CD14-positive monocyte (primary cell): ENCODE measurements around the gene PKN3. TPM values are rescaled to one million over a fixed set of nuclear protein-coding genes. Genes with fewer than 3 reads are reported as not detected.
A peak's percentile ranks its signal among the peaks of the same experiment; 100 is the strongest.

Experiments
- DNase-seq, 3 donors: peaks; one replicate each; pipeline ENCODE4 v3.0.0-alpha.2; 2011 to 2022
- H2AFZ ChIP-seq: 2 replicates; pipeline ENCODE4 v1.6.0; 2012; ENCODE audit warnings: mild to moderate bottlenecking, low read depth, low read length, inconsistent platforms; ENCODE audit not compliant: insufficient read depth, poor library complexity, severe bottlenecking
- H3K27ac ChIP-seq, 2 donors: 1 replicate in 1 of 2; 2 replicates in 1 of 2; pipeline ENCODE4 v1.5.1; 2012 to 2013; ENCODE audit warnings: low read length in 2 of 2, control low read depth in 1 of 2, inconsistent platforms in 1 of 2, low read depth in 1 of 2, mild to moderate bottlenecking in 1 of 2
- H3K27me3 ChIP-seq, 2 donors: one replicate each; pipeline versions ENCODE4 v1.6.0 to v1.6.1; 2011 to 2013; ENCODE audit warnings: low read length in 2 of 2; ENCODE audit not compliant: control insufficient read depth in 2 of 2, insufficient read depth in 2 of 2
- H3K36me3 ChIP-seq, 2 donors: replicated peaks in 1 of 2; 1 replicate in 1 of 2; 2 replicates in 1 of 2; pipeline versions ENCODE4 v1.5.1 to v1.6.1; 2012 to 2013; ENCODE audit warnings: low read length in 2 of 2, control low read depth in 1 of 2, inconsistent platforms in 1 of 2, mild to moderate bottlenecking in 1 of 2; ENCODE audit not compliant: insufficient read depth in 2 of 2, control insufficient read depth in 1 of 2
- H3K4me1 ChIP-seq, 2 donors: 1 replicate in 1 of 2; 2 replicates in 1 of 2; pipeline versions ENCODE4 v1.5.1 to v1.6.1; 2012 to 2013; ENCODE audit warnings: low read length in 2 of 2, control low read depth in 1 of 2, inconsistent platforms in 1 of 2, mild to moderate bottlenecking in 1 of 2, moderate library complexity in 1 of 2; ENCODE audit not compliant: insufficient read depth in 2 of 2, control insufficient read depth in 1 of 2
- H3K4me2 ChIP-seq: replicated peaks from 2 replicates; pipeline ENCODE3; 2012; ENCODE audit warnings: low read length, moderate library complexity, mild to moderate bottlenecking; ENCODE audit not compliant: poor library complexity, severe bottlenecking; ENCODE audit errors: extremely low read depth
- H3K4me3 ChIP-seq, 3 experiments: fragments of 200-600 bp in 1 of 3; sonication (generic) in 1 of 3; replicated peaks in 1 of 3; 1 replicate in 2 of 3; 2 replicates in 1 of 3; pipeline ENCODE4 v1.5.1; 2011 to 2013; ENCODE audit warnings: low read length in 3 of 3, mild to moderate bottlenecking in 3 of 3, control low read depth in 2 of 3, low read depth in 2 of 3, inconsistent platforms in 1 of 3, moderate library complexity in 1 of 3
- H3K79me2 ChIP-seq: 2 replicates; pipeline ENCODE4 v1.6.0; 2012; ENCODE audit warnings: mild to moderate bottlenecking, control low read depth, inconsistent platforms, low read length, moderate library complexity; ENCODE audit not compliant: insufficient read depth
- H3K9ac ChIP-seq: 2 replicates; pipeline ENCODE4 v1.6.0; 2017; ENCODE audit warnings: low read length, mild to moderate bottlenecking; ENCODE audit not compliant: insufficient read depth, poor library complexity, severe bottlenecking
- H3K9me3 ChIP-seq, 2 donors: replicated peaks in 1 of 2; 1 replicate in 1 of 2; 2 replicates in 1 of 2; pipeline versions ENCODE4 v1.5.1 to v1.6.1; 2012 to 2013; ENCODE audit warnings: low read length in 2 of 2, control low read depth in 1 of 2; ENCODE audit not compliant: control insufficient read depth in 1 of 2, insufficient read depth in 1 of 2
- H4K20me1 ChIP-seq: 2 replicates; pipeline ENCODE4 v1.6.0; 2012; ENCODE audit warnings: mild to moderate bottlenecking, low read length, control low read depth, moderate library complexity; ENCODE audit not compliant: insufficient read depth
- H3K27ac Mint-ChIP-seq, 7 donors: one replicate each; pipeline ENCODE4 v1.8.0; 2020; ENCODE audit warnings: mild to moderate bottlenecking in 7 of 7, mixed read lengths in 7 of 7, moderate library complexity in 6 of 7, inconsistent platforms in 2 of 7
- H3K27me3 Mint-ChIP-seq, 3 donors: one replicate each; pipeline ENCODE4 v1.8.0; 2021 to 2022; ENCODE audit warnings: low read depth in 3 of 3, mild to moderate bottlenecking in 3 of 3, mixed read lengths in 3 of 3, moderate library complexity in 3 of 3, inconsistent platforms in 1 of 3
- H3K36me3 Mint-ChIP-seq, 2 donors: one replicate each; pipeline ENCODE4 v1.8.0; 2020; ENCODE audit warnings: mixed read lengths in 2 of 2, inconsistent platforms in 1 of 2, mild to moderate bottlenecking in 1 of 2
- H3K4me1 Mint-ChIP-seq: one replicate; pipeline ENCODE4 v1.8.0; 2020; ENCODE audit warnings: mild to moderate bottlenecking, mixed read lengths
- H3K4me3 Mint-ChIP-seq, 2 donors: one replicate each; pipeline ENCODE4 v1.8.0; 2020; ENCODE audit warnings: mild to moderate bottlenecking in 2 of 2, mixed read lengths in 2 of 2, moderate library complexity in 1 of 2
- H3K9me3 Mint-ChIP-seq, 7 donors: one replicate each; pipeline ENCODE4 v1.8.0; 2020 to 2022; ENCODE audit warnings: mixed read lengths in 7 of 7, mild to moderate bottlenecking in 6 of 7, moderate library complexity in 6 of 7, inconsistent platforms in 2 of 7
- CTCF ChIP-seq: fragments of 200-600 bp; IDR thresholded peaks from one replicate; pipeline ENCODE4 v1.8.0; 2022; ENCODE audit warnings: antibody characterized with exemption, mild to moderate bottlenecking
- WGBS: methylation state at CpG from one replicate; pipeline ENCODE4 v1.1.5; 2013; ENCODE audit warnings: missing lambda C conversion rate; ENCODE audit not compliant: insufficient coverage; 5-methylcytosine and 5-hydroxymethylcytosine counted together
- intact Hi-C, 2 donors: fragments of 100-400 bp; cut with micrococcal nuclease; formaldehyde crosslinking; loops; one replicate each; pipeline versions ENCODE4 v1.15.0 to v1.15.1; 2023
- polyA plus RNA-seq, 3 donors: library from polyadenylated mRNA; depleted of rRNA in 1 of 3; unstranded in 2 of 3; stranded (reverse) in 1 of 3; fragments of 300-500 nt in 2 of 3; fragments of >200 nt in 1 of 3; fragmentation: Illumina TruSeq in 2 of 3; gene quantifications; 1 replicate in 2 of 3; 2 replicates in 1 of 3; pipeline ENCODE4 v1.2.3, GENCODE V29; 2012 to 2021
- small RNA-seq: library from RNA; depleted of rRNA; stranded (forward); fragments of <200 nt; gene quantifications from one replicate; pipeline ENCODE3, GENCODE V24; 2012; ENCODE audit warnings: low read depth; ENCODE audit not compliant: insufficient read length

PKN3 gene
- polyA plus RNA-seq, 3 donors, result 0.11 to 0.49 (median 0.27) TPM

- Histone ChIP-seq H3K79me2 (peaks cover 18% of the 10 kb centered on the region), H3K27ac (no peak overlapping the region), H3K9ac (no peak overlapping the region), H3K27me3 (no peaks in the 10 kb centered on the region), H3K4me3 (no peak overlapping the region), H3K9me3 (no peaks in the 10 kb centered on the region), H3K4me2 (no peak overlapping the region), H3K4me1 (peaks cover 1 to 7% of the 10 kb centered on the region in 2 donors), H2AFZ (no peak overlapping the region), H3K36me3 (peaks cover 2 to 7% of the 10 kb centered on the region in 2 donors), H4K20me1 (peaks cover 9% of the 10 kb centered on the region)
- no peak overlapping the region for H3K4me3 Mint-ChIP-seq
- peaks cover 6 to 17% of the 10 kb centered on the region in 2 donors for H3K36me3 Mint-ChIP-seq
- H3K9me3 Mint-ChIP-seq, result no peaks in the 10 kb centered on the region
- intact Hi-C loops, result no loop called here
- peaks cover 13% of the 10 kb centered on the region for H3K4me1 Mint-ChIP-seq
- H3K27me3 Mint-ChIP-seq, result peaks cover 0 to under 1% (median 0%) of the 10 kb centered on the region in 3 donors
- WGBS, result 87% methylated on average over 2 of the region's 3 CpGs
- no peak for TF ChIP-seq CTCF
- H3K27ac Mint-ChIP-seq, result peak overlapping the region in 1 of 7 donors; percentile 53
- DNase-seq, result no peak
These were observed 63.2 kb downstream of the PKN3 start for GRCh38 chr9:128765499-128765898.

GRCh38 chr9:128768606-128769005, 66.3 kb downstream of the PKN3 start:
- no peak overlapping the region for H2AFZ ChIP-seq
- Mint-ChIP-seq H3K4me3 (no peak overlapping the region), H3K36me3 (peaks cover 6 to 15% of the 10 kb centered on the region in 2 donors)

More at GRCh38 chr9:128768606-128769005, 66.3 kb downstream of the PKN3 start:
- no peaks in the 10 kb centered on the region for H3K27me3 ChIP-seq
- peaks cover 8 to 25% of the 10 kb centered on the region in 2 donors for H3K4me1 ChIP-seq
- H3K27ac ChIP-seq, result peak overlapping the region in 1 of 2 donors; percentile 6
- TF ChIP-seq CTCF, result no peak
- intact Hi-C loops, result no loop called here
- Mint-ChIP-seq H3K4me1 (peaks cover 26% of the 10 kb centered on the region), H3K27ac (peak overlapping the region in 2 of 7 donors; percentile 26 to 31), H3K27me3 (no peaks in the 10 kb centered on the region), H3K9me3 (no peaks in the 10 kb centered on the region)
- H4K20me1 ChIP-seq, result no peaks in the 10 kb centered on the region
- H3K4me2 ChIP-seq, result no peak overlapping the region
- no peak overlapping the region for H3K9ac ChIP-seq
- H3K4me3 ChIP-seq, result no peak overlapping the region
- no peaks in the 10 kb centered on the region for H3K9me3 ChIP-seq
- H3K36me3 ChIP-seq, result peaks cover 2 to 7% of the 10 kb centered on the region in 2 donors
- WGBS, result 100% methylated on average over 1 of the region's 6 CpGs
- DNase-seq, result no peak
- H3K79me2 ChIP-seq, result peaks cover 30% of the 10 kb centered on the region

Small RNA genes within 50 kb of the gene (small RNA-seq; reads per million reads assigned to genes)
- gene RF00017 (not detected), gene RN7SL560P (not detected)

Other genes starting within 250 kb of the PKN3 start
- 10 to 100 TPM in 2 of 3 donors, 1 to 10 TPM in 1; 7.9 to 24.1 (median 11.4) TPM for gene ODF2, start 246.5 kb upstream of the PKN3 start, polyA plus RNA-seq
- 10 to 100 TPM; 16.0 to 31.2 (median 22.2) TPM for gene GLE1, start 197.8 kb upstream of the PKN3 start, polyA plus RNA-seq
- 10 to 100 TPM in 1 of 3 donors, 1 to 10 TPM in 2; 6.2 to 40.8 (median 8.5) TPM for gene SPTAN1, start 149.9 kb upstream of the PKN3 start, polyA plus RNA-seq
- gene DYNC2I2, start 45.7 kb upstream of the PKN3 start, polyA plus RNA-seq, result 1 to 10 TPM; 1.5 to 2.1 (median 1.9) TPM
- gene SET, start 13.3 kb upstream of the PKN3 start, polyA plus RNA-seq, result 100 to 1,000 TPM in 2 of 3 donors, 10 to 100 TPM in 1; 56.2 to 124 (median 114) TPM
- gene ZDHHC12, start 21.6 kb downstream of the PKN3 start, polyA plus RNA-seq, result 10 to 100 TPM; 50.0 to 72.7 (median 68.4) TPM
- 10 to 100 TPM; 16.1 to 25.6 (median 18.0) TPM for gene ZER1, start 69.4 kb downstream of the PKN3 start, polyA plus RNA-seq
- gene TBC1D13, start 84.8 kb downstream of the PKN3 start, polyA plus RNA-seq, result 10 to 100 TPM in 2 of 3 donors, 1 to 10 TPM in 1; 9.9 to 16.8 (median 13.8) TPM
- gene ENDOG, start 116.0 kb downstream of the PKN3 start, polyA plus RNA-seq, result 10 to 100 TPM in 2 of 3 donors, 1 to 10 TPM in 1; 7.2 to 24.6 (median 13.0) TPM
- gene SPOUT1, start 127.3 kb downstream of the PKN3 start, polyA plus RNA-seq, result 10 to 100 TPM; 25.7 to 29.9 (median 29.3) TPM
- gene KYAT1, start 179.4 kb downstream of the PKN3 start, polyA plus RNA-seq, result 1 to 10 TPM; 2.4 to 4.5 (median 3.6) TPM
- 10 to 100 TPM in 2 of 3 donors, 1 to 10 TPM in 1; 7.8 to 10.8 (median 10.3) TPM for gene LRRC8A, start 179.6 kb downstream of the PKN3 start, polyA plus RNA-seq
- under 1 TPM in 1 of 3 donors, not detected in 2; 0.29 TPM for gene PHYHD1, start 218.5 kb downstream of the PKN3 start, polyA plus RNA-seq
- 1 to 10 TPM in 2 of 3 donors, under 1 TPM in 1; 0.76 to 8.5 (median 7.0) TPM for gene DOLK, start 245.1 kb downstream of the PKN3 start, polyA plus RNA-seq
- gene NUP188, start 245.2 kb downstream of the PKN3 start, polyA plus RNA-seq, result 10 to 100 TPM; 10.5 to 28.2 (median 17.2) TPM